DMS153 (cell line): ENCODE results near the gene SLC35F2.
A peak's percentile ranks its signal among the peaks of the same experiment; 100 is the strongest.
"Not testable (repeated sequence)": the region's sequence is repeated elsewhere in the genome, so short reads cannot be mapped to it uniquely, and the experiment has no call there.

Experiments
- DNase-seq: peaks from one replicate; lab custom pipeline; 2025; lab: John Stamatoyannopoulos, UW

Gene SLC35F2

GRCh38 chr11:107842412-107843100, 16.0 kb downstream of the SLC35F2 start:
- DNase-seq: no peak

- no peak for DNase-seq
Measured at GRCh38 chr11:107840129-107840484, 18.5 kb downstream of the SLC35F2 start.

GRCh38 chr11:107836851-107837250, 21.7 kb downstream of the SLC35F2 start:
- no peak for DNase-seq

GRCh38 chr11:107834995-107835394, 23.6 kb downstream of the SLC35F2 start:
- DNase-seq: no peak

- DNase-seq: not testable (repeated sequence)
Measured at GRCh38 chr11:107833926-107834325, 24.7 kb downstream of the SLC35F2 start.

GRCh38 chr11:107830915-107831540, 27.6 kb downstream of the SLC35F2 start:
- no peak for DNase-seq

GRCh38 chr11:107827041-107827440, 31.5 kb downstream of the SLC35F2 start:
- no peak for DNase-seq

GRCh38 chr11:107825875-107826274, 32.7 kb downstream of the SLC35F2 start:
- DNase-seq: no peak

- DNase-seq: no peak
Measured at GRCh38 chr11:107824668-107825369, 33.8 kb downstream of the SLC35F2 start.

- DNase-seq: no peak
Measured at GRCh38 chr11:107821199-107821927, 37.2 kb downstream of the SLC35F2 start.

- DNase-seq: no peak
Measured at GRCh38 chr11:107819361-107820014, 39.1 kb downstream of the SLC35F2 start.

- no peak for DNase-seq
Measured at GRCh38 chr11:107818491-107818890, 40.1 kb downstream of the SLC35F2 start.

GRCh38 chr11:107816028-107816427, 42.6 kb downstream of the SLC35F2 start:
- DNase-seq: no peak

- DNase-seq: no peak
Measured at GRCh38 chr11:107810875-107811274, 47.7 kb downstream of the SLC35F2 start.

- no peak for DNase-seq
Measured at GRCh38 chr11:107808521-107808920, 50.1 kb downstream of the SLC35F2 start.

GRCh38 chr11:107804971-107805370, 53.6 kb downstream of the SLC35F2 start:
- no peak for DNase-seq

GRCh38 chr11:107804211-107804610, 54.4 kb downstream of the SLC35F2 start:
- DNase-seq: no peak

GRCh38 chr11:107801641-107802040, 56.9 kb downstream of the SLC35F2 start:
- DNase-seq: no peak

GRCh38 chr11:107799218-107799859, 59.2 kb downstream of the SLC35F2 start:
- DNase-seq: peak; percentile 14

GRCh38 chr11:107792049-107792443, 66.5 kb downstream of the SLC35F2 start:
- no peak for DNase-seq

GRCh38 chr11:107791343-107792048, 67.1 kb downstream of the SLC35F2 start:
- no peak for DNase-seq
